ENCODE results near the gene LRRC32. TPM values are rescaled to one million over a fixed set of nuclear protein-coding genes. Genes with fewer than 3 reads are reported as not detected.

Gene LRRC32
- total RNA-seq, 1 donor = 37.6 TPM

GRCh38 chr11:76658651-76659650 is 11.6 kb downstream of the LRRC32 start:
- Histone ChIP-seq H4K20me1 (ENCODE audit: insufficient read depth, low read length) (peaks cover 9% of the 10 kb centered on the region), H3K27me3 (ENCODE audit: insufficient read depth, low read length) (no peaks in the 10 kb centered on the region), H3K4me3 (ENCODE audit: insufficient read depth, low read length) (no peak overlapping the region), H3K27ac (ENCODE audit: low read depth, low read length) (no peak overlapping the region), H3K36me3 (ENCODE audit: insufficient read depth, low read length) (peaks cover 45% of the 10 kb centered on the region), H3K9me3 (ENCODE audit: low read depth, low read length) (no peaks in the 10 kb centered on the region), H2AFZ (ENCODE audit: low read length) (no peak overlapping the region), H3K4me1 (ENCODE audit: insufficient read depth, low read length) (peaks cover 9% of the 10 kb centered on the region), H3K4me2 (ENCODE audit: insufficient read depth, low read length) (no peak overlapping the region), H3K79me2 (ENCODE audit: insufficient read depth, low read length) (no peaks in the 10 kb centered on the region)
- TF ChIP-seq CTCF (IDR thresholded peaks at IDR 0.05; ENCODE audit: extremely low read depth, low read depth, low read length) = no peak
- peak; percentile 56 for DNase-seq (ENCODE audit: insufficient read length, low spot score, missing footprints)

- Histone ChIP-seq H3K27me3 (ENCODE audit: insufficient read depth, low read length) (no peaks in the 10 kb centered on the region), H4K20me1 (ENCODE audit: insufficient read depth, low read length) (peaks cover 9% of the 10 kb centered on the region), H3K79me2 (ENCODE audit: insufficient read depth, low read length) (no peaks in the 10 kb centered on the region), H3K9me3 (ENCODE audit: low read depth, low read length) (no peaks in the 10 kb centered on the region), H3K36me3 (ENCODE audit: insufficient read depth, low read length) (peaks cover 38% of the 10 kb centered on the region), H3K4me3 (ENCODE audit: insufficient read depth, low read length) (no peak overlapping the region), H2AFZ (ENCODE audit: low read length) (no peak overlapping the region), H3K27ac (ENCODE audit: low read depth, low read length) (no peak overlapping the region), H3K4me1 (ENCODE audit: insufficient read depth, low read length) (peaks cover 12% of the 10 kb centered on the region), H3K4me2 (ENCODE audit: insufficient read depth, low read length) (no peak overlapping the region)
- TF ChIP-seq CTCF (IDR thresholded peaks at IDR 0.05; ENCODE audit: extremely low read depth, low read depth, low read length) = no peak
- peak; percentile 26 for DNase-seq (ENCODE audit: insufficient read length, low spot score, missing footprints)
Observed at GRCh38 chr11:76658231-76658630, 12.3 kb downstream of the LRRC32 start.

- peaks cover 35% of the 10 kb centered on the region for H3K36me3 ChIP-seq (ENCODE audit: insufficient read depth, low read length)
- no peaks in the 10 kb centered on the region for H3K9me3 ChIP-seq (ENCODE audit: low read depth, low read length)
- H3K4me2 ChIP-seq (ENCODE audit: insufficient read depth, low read length) = no peak overlapping the region
- H4K20me1 ChIP-seq (ENCODE audit: insufficient read depth, low read length) = peaks cover 9% of the 10 kb centered on the region
- TF ChIP-seq CTCF (IDR thresholded peaks at IDR 0.05; ENCODE audit: extremely low read depth, low read depth, low read length) = no peak
- DNase-seq (ENCODE audit: insufficient read length, low spot score, missing footprints) = peak; percentile 76
- peaks cover 12% of the 10 kb centered on the region for H3K4me1 ChIP-seq (ENCODE audit: insufficient read depth, low read length)
- no peaks in the 10 kb centered on the region for H3K27me3 ChIP-seq (ENCODE audit: insufficient read depth, low read length)
- H3K27ac ChIP-seq (ENCODE audit: low read depth, low read length) = no peak overlapping the region
- no peak overlapping the region for H3K4me3 ChIP-seq (ENCODE audit: insufficient read depth, low read length)
- no peak overlapping the region for H2AFZ ChIP-seq (ENCODE audit: low read length)
- no peaks in the 10 kb centered on the region for H3K79me2 ChIP-seq (ENCODE audit: insufficient read depth, low read length)
Observed at GRCh38 chr11:76657187-76658170, 13.1 kb downstream of the LRRC32 start.

Measured in osteoblast (primary cell).